Stimulated activated CD4-positive, alpha-beta T cell treated with anti-CD3 and anti-CD28 coated beads, Interleukin-15, amount 100 ng/mL, for 24 hours (primary cell): Measurements from ENCODE around the gene BUD13.
A peak's percentile ranks its signal among the peaks of the same experiment; 100 is the strongest.
"Not testable (repeated sequence)": the region's sequence is repeated elsewhere in the genome, so short reads cannot be mapped to it uniquely, and the experiment has no call there.

Experiments used
- DNase-seq: peaks from one replicate; pipeline ENCODE4 v3.0.0-alpha.2; 2020

The BUD13 gene

GRCh38 chr11:116792144-116792868 is 19.5 kb upstream of the BUD13 start:
- DNase-seq, result no peak

GRCh38 chr11:116791813-116792143 is 19.0 kb upstream of the BUD13 start, which contains the start of gene APOA5:
Gene APOA5, minus strand, starts transcription at chr11:116791879. Its CDS starts 19 bp downstream, at chr11:116791860.
- DNase-seq, result no peak

GRCh38 chr11:116791002-116791812 is 18.4 kb upstream of the BUD13 start:
- DNase-seq, result peak; percentile 84

GRCh38 chr11:116790167-116791001 is 17.6 kb upstream of the BUD13 start:
- DNase-seq, result no peak

GRCh38 chr11:116788975-116789374 is 16.2 kb upstream of the BUD13 start:
- no peak for DNase-seq

GRCh38 chr11:116788534-116788933 is 15.7 kb upstream of the BUD13 start:
- DNase-seq, result no peak

- DNase-seq, result peak; percentile 92
Measured at GRCh38 chr11:116787786-116788486, 15.1 kb upstream of the BUD13 start, which contains the start of gene ZPR1. Gene ZPR1, minus strand, starts transcription at chr11:116788023. Its CDS starts 33 bp downstream, at chr11:116787990.

- DNase-seq, result no peak
Measured at GRCh38 chr11:116787436-116787785, 14.6 kb upstream of the BUD13 start.

- no peak for DNase-seq
Measured at GRCh38 chr11:116786966-116787365, 14.2 kb upstream of the BUD13 start.

- DNase-seq, result no peak
Measured at GRCh38 chr11:116786326-116786725, 13.5 kb upstream of the BUD13 start.

GRCh38 chr11:116782728-116783127 is 9.9 kb upstream of the BUD13 start:
- peak; percentile 22 for DNase-seq

- no peak for DNase-seq
Measured at GRCh38 chr11:116778556-116778955, 5.8 kb upstream of the BUD13 start.

GRCh38 chr11:116777056-116777455 is 4.3 kb upstream of the BUD13 start:
- DNase-seq, result no peak

- peak; percentile 44 for DNase-seq
Measured at GRCh38 chr11:116776522-116776984, 3.8 kb upstream of the BUD13 start.

- no peak for DNase-seq
Measured at GRCh38 chr11:116775975-116776374, 3.2 kb upstream of the BUD13 start.

GRCh38 chr11:116774661-116775060 is 1.9 kb upstream of the BUD13 start:
- no peak for DNase-seq

- DNase-seq, result no peak
Measured at GRCh38 chr11:116773203-116774097, 663 bp upstream of the BUD13 start.

GRCh38 chr11:116771935-116772334 is 852 bp downstream of the BUD13 start:
- no peak for DNase-seq

- no peak for DNase-seq
Measured at GRCh38 chr11:116762132-116762531, 10.7 kb downstream of the BUD13 start.

- not testable (repeated sequence) for DNase-seq
Measured at GRCh38 chr11:116756044-116756443, 16.7 kb downstream of the BUD13 start.

- no peak for DNase-seq
Measured at GRCh38 chr11:116750070-116750718, 22.6 kb downstream of the BUD13 start.
